H1 (cell line): ENCODE data around the gene BBC3. TPM values are rescaled to one million over a fixed set of nuclear protein-coding genes. Genes with fewer than 3 reads are reported as not detected.
A peak's percentile ranks its signal among the peaks of the same experiment; 100 is the strongest.

ENCODE experiments used
- CTCF ChIA-PET: fragments of 300-600 bp; sonication (Branson Sonifier 250); formaldehyde crosslinking; loops from one replicate; lab custom pipeline; 2021; ENCODE audit not compliant: partially characterized antibody; lab: Charles Lee
- POLR2A ChIA-PET: fragments of 300-600 bp; sonication (Branson Sonifier 250); formaldehyde crosslinking; loops from one replicate; lab custom pipeline; 2021; ENCODE audit warnings: inconsistent platforms; ENCODE audit not compliant: partially characterized antibody; lab: Charles Lee
- DNase-seq, 2 experiments: peaks; one replicate each; pipeline versions ENCODE4 v3.0.0 to v3.0.0-alpha.2; 2010 to 2022; ENCODE audit warnings: low spot score in 2 of 2, low read depth in 1 of 2, mixed read lengths in 1 of 2
- FAIRE-seq: peaks from 2 replicates; lab custom pipeline; 2011; peaks lifted over from hg19 to GRCh38; lab: Jason Lieb, UNC
- H2AFZ ChIP-seq: 2 replicates; pipeline ENCODE4 v1.8.1; 2012; ENCODE audit warnings: low read length, inconsistent platforms
- H2AK5ac ChIP-seq: 2 replicates; pipeline ENCODE4 v1.6.1; 2013; ENCODE audit warnings: low read depth, low read length
- H2BK120ac ChIP-seq: replicated peaks from 2 replicates; pipeline ENCODE3; 2013; ENCODE audit warnings: low read depth, low read length, inconsistent platforms
- H2BK12ac ChIP-seq: 2 replicates; pipeline ENCODE4 v1.6.1; 2013; ENCODE audit warnings: low read depth, low read length
- H2BK15ac ChIP-seq: 2 replicates; pipeline ENCODE4 v1.6.1; 2013; ENCODE audit warnings: low read length
- H2BK20ac ChIP-seq: 2 replicates; pipeline ENCODE4 v1.6.1; 2013; ENCODE audit warnings: low read length
- H2BK5ac ChIP-seq: 2 replicates; pipeline ENCODE4 v1.6.1; 2013; ENCODE audit warnings: low read depth, low read length
- H3K14ac ChIP-seq: 2 replicates; pipeline ENCODE4 v1.6.1; 2013; ENCODE audit warnings: inconsistent platforms; ENCODE audit not compliant: insufficient read length
- H3K18ac ChIP-seq: 2 replicates; pipeline ENCODE4 v1.6.1; 2013; ENCODE audit warnings: low read length; ENCODE audit errors: extremely low read depth
- H3K23ac ChIP-seq: 2 replicates; pipeline ENCODE4 v1.6.1; 2013; ENCODE audit warnings: inconsistent platforms; ENCODE audit not compliant: insufficient read length
- H3K23me2 ChIP-seq: 2 replicates; pipeline ENCODE4 v1.6.1; 2013; ENCODE audit warnings: low read depth, low read length
- H3K27ac ChIP-seq: 2 replicates; pipeline ENCODE4 v1.6.1; 2011; ENCODE audit warnings: low read depth, low read length, inconsistent platforms
- H3K27me3 ChIP-seq, 4 experiments: replicated peaks in 1 of 4; 1 replicate in 1 of 4; 2 replicates in 3 of 4; pipeline versions ENCODE4 v1.6.1 to v1.8.1; 2011 to 2013; ENCODE audit warnings: low read length in 3 of 4, mild to moderate bottlenecking in 3 of 4, inconsistent platforms in 2 of 4, mixed read lengths in 2 of 4, moderate library complexity in 1 of 4; ENCODE audit not compliant: control insufficient read depth in 3 of 4, insufficient read depth in 3 of 4; ENCODE audit errors: extremely low read depth in 1 of 4
- H3K36me3 ChIP-seq, 4 experiments: 2 replicates each; pipeline versions ENCODE4 v1.6.1 to v1.8.1; 2011 to 2013; ENCODE audit warnings: mild to moderate bottlenecking in 4 of 4, low read length in 3 of 4, moderate library complexity in 2 of 4, control low read depth in 1 of 4, inconsistent platforms in 1 of 4; ENCODE audit not compliant: insufficient read depth in 4 of 4, control insufficient read depth in 2 of 4
- H3K4ac ChIP-seq: replicated peaks from 2 replicates; pipeline ENCODE3; 2013; ENCODE audit warnings: low read length, low read depth, mixed read lengths, inconsistent platforms; ENCODE audit not compliant: insufficient read length
- H3K4me1 ChIP-seq, 4 experiments: replicated peaks in 1 of 4; 1 replicate in 1 of 4; 2 replicates in 3 of 4; pipeline versions ENCODE4 v1.6.1 to v1.8.1; 2011 to 2013; ENCODE audit warnings: low read length in 3 of 4, inconsistent platforms in 2 of 4, mixed read lengths in 1 of 4; ENCODE audit not compliant: insufficient read depth in 4 of 4, control insufficient read depth in 3 of 4
- H3K4me2 ChIP-seq, 2 experiments: 2 replicates each; pipeline versions ENCODE4 v1.6.1 to v1.8.1; 2011 to 2013; ENCODE audit warnings: low read depth in 2 of 2, low read length in 2 of 2, control low read depth in 1 of 2, inconsistent platforms in 1 of 2, mild to moderate bottlenecking in 1 of 2; ENCODE audit not compliant: insufficient read depth in 1 of 2
- H3K4me3 ChIP-seq, 4 experiments: fragments of 200-600, 300-600 bp in 1 of 4; sonication (generic), shearing (Covaris generic), sonication (Bioruptor Twin) in 1 of 4; 2 replicates each; pipeline versions ENCODE4 v1.5.1 to v1.8.1; 2011 to 2016; ENCODE audit warnings: low read length in 4 of 4, low read depth in 3 of 4, control low read depth in 2 of 4, inconsistent platforms in 2 of 4, mild to moderate bottlenecking in 2 of 4, mixed read lengths in 1 of 4, moderate library complexity in 1 of 4; ENCODE audit not compliant: insufficient read depth in 2 of 4; ENCODE audit errors: extremely low read depth in 1 of 4
- H3K56ac ChIP-seq: replicated peaks from 2 replicates; pipeline ENCODE3; 2013; ENCODE audit warnings: low read depth, mild to moderate bottlenecking, mixed read lengths, low read length, inconsistent platforms; ENCODE audit not compliant: insufficient read length
- H3K79me1 ChIP-seq: 2 replicates; pipeline ENCODE4 v1.6.1; 2013; ENCODE audit warnings: low read depth, low read length, control low read depth
- H3K79me2 ChIP-seq, 2 experiments: 2 replicates each; pipeline versions ENCODE4 v1.6.1 to v1.8.1; 2012 to 2013; ENCODE audit warnings: low read length in 2 of 2, mild to moderate bottlenecking in 2 of 2, inconsistent platforms in 1 of 2; ENCODE audit not compliant: insufficient read depth in 2 of 2, control insufficient read depth in 1 of 2
- H3K9ac ChIP-seq, 4 experiments: replicated peaks in 1 of 4; 1 replicate in 1 of 4; 2 replicates in 3 of 4; pipeline versions ENCODE4 v1.6.1 to v1.8.1; 2011 to 2013; ENCODE audit warnings: low read depth in 3 of 4, low read length in 3 of 4, control low read depth in 2 of 4, mild to moderate bottlenecking in 2 of 4, moderate library complexity in 2 of 4, inconsistent platforms in 1 of 4; ENCODE audit errors: extremely low read depth in 1 of 4
- H3K9me3 ChIP-seq, 2 experiments: 2 replicates each; pipeline versions ENCODE4 v1.6.1 to v1.8.1; 2012 to 2013; ENCODE audit warnings: mild to moderate bottlenecking in 2 of 2, moderate library complexity in 2 of 2, control low read depth in 1 of 2, inconsistent platforms in 1 of 2, low read depth in 1 of 2, low read length in 1 of 2, mixed read lengths in 1 of 2; ENCODE audit not compliant: insufficient read depth in 2 of 2
- H4K20me1 ChIP-seq, 2 experiments: replicated peaks in 1 of 2; 2 replicates each; pipeline versions ENCODE3 to v1.8.1; 2011 to 2013; ENCODE audit warnings: inconsistent platforms in 2 of 2, low read length in 2 of 2, mild to moderate bottlenecking in 1 of 2; ENCODE audit not compliant: insufficient read depth in 2 of 2, control insufficient read depth in 1 of 2
- H4K5ac ChIP-seq: 2 replicates; pipeline ENCODE4 v1.6.1; 2013; ENCODE audit warnings: low read length, low read depth, mixed read lengths, inconsistent platforms; ENCODE audit not compliant: insufficient read length
- H4K8ac ChIP-seq: 2 replicates; pipeline ENCODE4 v1.8.0; 2013; ENCODE audit warnings: mild to moderate bottlenecking, moderate library complexity, low read length, inconsistent platforms; ENCODE audit not compliant: insufficient read depth; ENCODE audit errors: extremely low read depth
- H4K91ac ChIP-seq: replicated peaks from 2 replicates; pipeline ENCODE3; 2013; ENCODE audit warnings: low read length, mixed read lengths, inconsistent platforms; ENCODE audit not compliant: insufficient read length
- BCL11A ChIP-seq, 2 experiments: IDR thresholded peaks; one replicate each; pipeline ENCODE4 v1.6.1; 2011; ENCODE audit warnings: low read depth in 2 of 2, low read length in 2 of 2, mild to moderate bottlenecking in 2 of 2
- CBX8 ChIP-seq: fragments of 300-800, 300-1000 bp; sonication (generic); IDR thresholded peaks from 2 replicates; pipeline ENCODE4 v1.7.1; 2016; ENCODE audit warnings: low read depth, low read length, borderline replicate concordance
- E2F6 ChIP-seq: IDR thresholded peaks from 2 replicates; pipeline ENCODE4 v1.6.1; 2012; ENCODE audit warnings: inconsistent platforms
- GTF2F1 ChIP-seq: IDR thresholded peaks from 2 replicates; pipeline ENCODE4 v1.6.1; 2012; ENCODE audit warnings: low read depth, low read length, improper control_type of control experiment, borderline replicate concordance
- HDAC2 ChIP-seq, 2 experiments: fragments of 300-600 bp in 1 of 2; sonication (generic) in 1 of 2; IDR thresholded peaks; 2 replicates each; pipeline ENCODE4 v1.6.1; 2011 to 2012; ENCODE audit warnings: low read depth in 2 of 2, low read length in 2 of 2, mild to moderate bottlenecking in 2 of 2, moderate library complexity in 2 of 2, borderline replicate concordance in 1 of 2, inconsistent platforms in 1 of 2
- JUN ChIP-seq: IDR thresholded peaks from 2 replicates; pipeline ENCODE4 v1.6.1; 2011; ENCODE audit warnings: low read depth, mild to moderate bottlenecking, improper control_type of control experiment, low read length
- WGBS, 2 experiments: shearing (Covaris generic) in 1 of 2; methylation state at CpG; one replicate each; pipeline versions ENCODE4 v1.1.6 to v1.1.7; 2013 to 2015; ENCODE audit warnings: low lambda C conversion rate in 2 of 2, mixed read lengths in 2 of 2, inconsistent platforms in 1 of 2, low coverage in 1 of 2, missing lambda C conversion rate in 1 of 2; ENCODE audit not compliant: insufficient replicate concordance in 2 of 2, insufficient coverage in 1 of 2, insufficient read length in 1 of 2; ENCODE audit errors: extremely low coverage in 1 of 2, missing lambda C conversion rate in 1 of 2; 5-methylcytosine and 5-hydroxymethylcytosine counted together
- polyA plus RNA-seq, 7 experiments: library from polyadenylated mRNA; depleted of rRNA in 3 of 7; stranded (reverse) in 5 of 7; unstranded in 2 of 7; fragments of >200 nt in 5 of 7; fragments of 200-250 nt in 2 of 7; gene quantifications; 1 replicate in 5 of 7; 2 replicates in 1 of 7; 4 replicates in 1 of 7; pipeline versions ENCODE4 v1.2.1 to v1.2.3, GENCODE V29; 2011 to 2013; ENCODE audit warnings: missing spikeins in 2 of 7, mixed read lengths in 2 of 7
- total RNA-seq: library from RNA; stranded (reverse); fragmentation: NEBNext Ultra II Directional; extraction: Animal tissue kit (Norgen Biotek cat#: 25700); gene quantifications from 2 replicates; pipeline ENCODE4 v1.2.1, GENCODE V29; 2021

BBC3 gene
- total and polyA plus RNA-seq, 2 of the 8 experiments (the other 6 are each of a cell fraction or from before 2014, with no cell fraction given): 13.2 to 21.6 TPM

GRCh38 chr19:47239610-47240296 is 8.8 kb upstream of the BBC3 start:
- no peaks in the 10 kb centered on the region for H3K36me3 ChIP-seq
- H4K20me1 ChIP-seq: peaks cover 4 to 18% of the 10 kb centered on the region in 2 experiments
- no peak overlapping the region for H4K8ac ChIP-seq
- no peak overlapping the region for H4K91ac ChIP-seq
- no peak overlapping the region; the same call in 1 of the 2 replicates for H3K18ac ChIP-seq
- no peak overlapping the region for H2AK5ac ChIP-seq
- peaks cover 0 to 30% (median 27%) of the 10 kb centered on the region in 4 experiments; a peak in 6 of 7 replicates for H3K27me3 ChIP-seq
- H2BK5ac ChIP-seq: no peak overlapping the region
- H2BK120ac ChIP-seq: no peak overlapping the region
- H2BK12ac ChIP-seq: 0 out of 2 replicates have a peak overlapping the region, but pooled peaks have one; percentile 17
- peak in 1 of 2 experiments; percentile 90 for DNase-seq
- no peak overlapping the region for H3K9ac ChIP-seq
- H2BK20ac ChIP-seq: no peak overlapping the region
- peaks cover 0 to 5% of the 10 kb centered on the region in 2 experiments; a peak in 2 of 4 replicates for H3K9me3 ChIP-seq
- no peak for FAIRE-seq
- peaks cover 8 to 25% (median 20%) of the 10 kb centered on the region in 4 experiments for H3K4me1 ChIP-seq
- no peak overlapping the region for H4K5ac ChIP-seq
- H3K23me2 ChIP-seq: peaks cover 21% of the 10 kb centered on the region
- H3K4me3 ChIP-seq: peak overlapping the region in 2 of 4 experiments; percentile 30 to 61; a peak in 3 of 8 replicates
- peaks cover 3% of the 10 kb centered on the region; the same call in 1 of the 2 replicates for H3K79me1 ChIP-seq
- H3K56ac ChIP-seq: no peak overlapping the region
- H3K27ac ChIP-seq: no peak overlapping the region
- no peak overlapping the region for H3K23ac ChIP-seq
- 15% methylated on average over 27 of the region's 62 CpGs; no CpG with 5 or more reads in 1 of the 2 experiments for WGBS, 2 experiments
- H3K14ac ChIP-seq: no peak overlapping the region
- ChIA-PET CTCF (interaction anchor here (1.1 to 8.3 kb wide), 4 partner anchors 5 to 29 kb away, joined by 3 to 85 read pairs (median 16); no protein-coding TSS in a partner anchor), POLR2A (interaction anchor here (0.7 to 5.0 kb wide), 5 partner anchors 10 to 35 kb away, joined by 3 to 66 read pairs (median 3); partner anchors contain the start of gene INAFM1)
- H2BK15ac ChIP-seq: no peak overlapping the region
- H3K79me2 ChIP-seq: no peaks in the 10 kb centered on the region; a peak in 1 of 4 replicates
- H3K4ac ChIP-seq: no peak overlapping the region
- no peak overlapping the region for H2AFZ ChIP-seq
- peak overlapping the region; percentile 64 to 91 for H3K4me2 ChIP-seq
- TF ChIP-seq E2F6: no peak; the same call in 1 of the 2 replicates
- TF ChIP-seq BCL11A (IDR thresholded peaks at IDR 0.05; ENCODE audit: low read depth in 2 of 2, low read length in 2 of 2): no peak
- no peak for TF ChIP-seq JUN
- TF ChIP-seq CBX8: no peak
- TF ChIP-seq HDAC2 (IDR thresholded peaks at IDR 0.05; ENCODE audit: borderline replicate concordance in 1 of 2, low read depth in 2 of 2, low read length in 2 of 2): no peak
- TF ChIP-seq GTF2F1: no peak
